Upper lobe of right lung (tissue), 1 donor: ENCODE results near the gene UBIAD1. TPM values are rescaled to one million over a fixed set of nuclear protein-coding genes. Genes with fewer than 3 reads are reported as not detected.
"Not testable (repeated sequence)": the region's sequence is repeated elsewhere in the genome, so short reads cannot be mapped to it uniquely, and the experiment has no call there.

Experiments
- ATAC-seq: fragments of 200-7000 bp; cut with Tn5 transposase; one replicate; pipeline ENCODE4 v1.9.1; 2020; ENCODE audit warnings: mild to moderate bottlenecking, moderate library complexity
- DNase-seq: peaks from one replicate; pipeline ENCODE4 v3.0.0-alpha.2; 2020
- H3K27ac ChIP-seq: fragments of 200-600 bp; one replicate; pipeline ENCODE4 v1.8.0; 2022
- H3K27me3 ChIP-seq: fragments of 200-600 bp; one replicate; pipeline ENCODE4 v1.8.0; 2022; ENCODE audit warnings: mild to moderate bottlenecking
- H3K36me3 ChIP-seq: fragments of 200-600 bp; one replicate; pipeline ENCODE4 v1.8.0; 2022
- H3K4me1 ChIP-seq: fragments of 200-600 bp; one replicate; pipeline ENCODE4 v1.8.0; 2022
- H3K4me3 ChIP-seq: fragments of 200-600 bp; one replicate; pipeline ENCODE4 v1.8.0; 2022; ENCODE audit warnings: mild to moderate bottlenecking
- H3K9me3 ChIP-seq: fragments of 200-600 bp; one replicate; pipeline ENCODE4 v1.8.0; 2022
- CTCF ChIP-seq: fragments of 200-600 bp; IDR thresholded peaks from one replicate; pipeline ENCODE4 v1.8.0; 2022; ENCODE audit warnings: antibody characterized with exemption
- intact Hi-C: fragments of 100-400 bp; cut with DNase I; formaldehyde crosslinking; loops from one replicate; pipeline ENCODE4 v1.11.0; 2022
- total RNA-seq: library from RNA; stranded (reverse); fragmentation: NEBNext Ultra II Directional; extraction: Animal tissue kit (Norgen Biotek cat#: 25700); gene quantifications from one replicate; pipeline ENCODE4 v1.2.1, GENCODE V29; 2021
- donor health status: DM: no; HTN: yes; CAD: no; lungs with severe emphysema.

UBIAD1 gene
- total RNA-seq, 1 donor from 2014 or later, result 15.3 TPM

GRCh38 chr1:11298390-11299224 is 25.6 kb downstream of the UBIAD1 start:
- DNase-seq (no peak), ATAC-seq (peak; percentile 22)
- peaks cover 5% of the 10 kb centered on the region for H3K4me1 ChIP-seq
- TF ChIP-seq CTCF, result no peak
- H3K27ac ChIP-seq, result no peak overlapping the region
- no peaks in the 10 kb centered on the region for H3K27me3 ChIP-seq
- no peak overlapping the region for H3K4me3 ChIP-seq
- intact Hi-C loops, result no loop called here
- H3K9me3 ChIP-seq, result no peaks in the 10 kb centered on the region
- H3K36me3 ChIP-seq, result peaks cover 11% of the 10 kb centered on the region

- intact Hi-C loops, result no loop called here
- Histone ChIP-seq H3K9me3 (no peaks in the 10 kb centered on the region), H3K4me1 (peaks cover 5% of the 10 kb centered on the region), H3K27me3 (no peaks in the 10 kb centered on the region), H3K36me3 (peaks cover 7% of the 10 kb centered on the region), H3K4me3 (no peak overlapping the region), H3K27ac (no peak overlapping the region)
- ATAC-seq, result no peak
- TF ChIP-seq CTCF, result no peak
- no peak for DNase-seq
Observed at GRCh38 chr1:11299225-11299574, 26.2 kb downstream of the UBIAD1 start.

DNA sequence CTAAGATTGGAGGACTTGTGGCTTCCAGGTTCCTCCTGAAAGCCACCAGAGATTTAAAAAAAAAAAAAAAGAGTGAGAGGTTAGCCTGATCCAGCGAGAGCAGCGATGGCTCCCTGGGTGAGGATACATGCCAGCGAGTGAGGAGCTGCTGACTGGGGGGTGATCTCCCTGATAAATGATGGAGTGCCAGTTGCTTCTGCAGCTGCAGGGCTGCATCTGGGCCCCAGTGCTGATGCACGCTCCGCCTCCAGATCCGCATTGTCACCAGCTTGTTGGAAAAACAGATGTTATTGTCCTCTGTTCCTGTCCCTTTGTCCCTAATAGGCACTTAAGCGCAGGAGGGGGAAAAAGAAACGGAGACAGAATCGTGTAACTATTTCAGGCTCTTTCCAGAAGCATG is 28.6 kb downstream of the UBIAD1 start:
- Histone ChIP-seq H3K36me3 (no peaks in the 10 kb centered on the region), H3K9me3 (no peaks in the 10 kb centered on the region), H3K27ac (no peak overlapping the region), H3K27me3 (no peaks in the 10 kb centered on the region), H3K4me1 (peaks cover 5% of the 10 kb centered on the region), H3K4me3 (no peak overlapping the region)
- no peak for TF ChIP-seq CTCF
- intact Hi-C loops, result no loop called here
- no peak for ATAC-seq
- no peak for DNase-seq

- DNase-seq (no peak), ATAC-seq (no peak)
- H3K9me3 ChIP-seq, result no peaks in the 10 kb centered on the region
- no peak for TF ChIP-seq CTCF
- intact Hi-C loops, result no loop called here
- H3K27ac ChIP-seq, result no peak overlapping the region
- no peaks in the 10 kb centered on the region for H3K27me3 ChIP-seq
- H3K36me3 ChIP-seq, result no peaks in the 10 kb centered on the region
- H3K4me1 ChIP-seq, result peaks cover 5% of the 10 kb centered on the region
- H3K4me3 ChIP-seq, result no peak overlapping the region
Observed at GRCh38 chr1:11302366-11302765, 29.4 kb downstream of the UBIAD1 start.

GRCh38 chr1:11305516-11305915 is 32.5 kb downstream of the UBIAD1 start:
- DNase-seq, intact Hi-C loops, ATAC-seq: not testable (repeated sequence)

DNA sequence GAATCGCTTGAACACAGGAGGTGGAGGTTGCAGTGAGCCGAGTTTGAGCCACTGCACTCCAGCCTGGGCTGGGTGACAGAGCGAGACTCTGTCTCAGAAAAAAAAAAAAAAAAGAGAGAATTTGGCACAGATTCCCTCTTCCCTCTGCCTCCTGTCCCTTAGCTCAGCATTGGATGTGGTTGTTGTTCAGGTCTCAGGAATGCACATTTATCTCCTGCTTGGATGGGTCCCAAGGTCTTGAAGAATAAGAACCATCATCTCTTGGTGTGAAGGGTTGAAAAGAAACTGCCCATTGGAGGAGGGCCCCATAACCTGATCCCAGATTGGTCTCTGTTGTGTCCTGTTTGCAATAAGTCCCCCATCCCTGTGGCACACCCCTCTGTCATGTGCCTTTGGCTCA is 34.9 kb downstream of the UBIAD1 start:
- no peak for TF ChIP-seq CTCF
- Histone ChIP-seq H3K4me3 (no peak overlapping the region), H3K27me3 (peaks cover 3% of the 10 kb centered on the region), H3K27ac (no peak overlapping the region), H3K36me3 (no peaks in the 10 kb centered on the region), H3K9me3 (no peaks in the 10 kb centered on the region), H3K4me1 (no peaks in the 10 kb centered on the region)
- ATAC-seq, result no peak
- intact Hi-C loops, result no loop called here
- no peak for DNase-seq

More at GRCh38 chr1:11305516-11305915, 32.5 kb downstream of the UBIAD1 start:
- H3K4me1 ChIP-seq, H3K27ac ChIP-seq, H3K4me3 ChIP-seq, H3K9me3 ChIP-seq, H3K36me3 ChIP-seq, H3K27me3 ChIP-seq: not testable (repeated sequence)
